HG02884 (cell line): Measurements from ENCODE around the gene CCL25.

Experiments
- ATAC-seq: cut with Tn5 transposase; IDR thresholded peaks from one replicate; pipeline ENCODE4 v1.9.1; 2021; ENCODE audit warnings: mild to moderate bottlenecking, moderate library complexity; ENCODE audit not compliant: unreplicated experiment

Gene CCL25

DNA sequence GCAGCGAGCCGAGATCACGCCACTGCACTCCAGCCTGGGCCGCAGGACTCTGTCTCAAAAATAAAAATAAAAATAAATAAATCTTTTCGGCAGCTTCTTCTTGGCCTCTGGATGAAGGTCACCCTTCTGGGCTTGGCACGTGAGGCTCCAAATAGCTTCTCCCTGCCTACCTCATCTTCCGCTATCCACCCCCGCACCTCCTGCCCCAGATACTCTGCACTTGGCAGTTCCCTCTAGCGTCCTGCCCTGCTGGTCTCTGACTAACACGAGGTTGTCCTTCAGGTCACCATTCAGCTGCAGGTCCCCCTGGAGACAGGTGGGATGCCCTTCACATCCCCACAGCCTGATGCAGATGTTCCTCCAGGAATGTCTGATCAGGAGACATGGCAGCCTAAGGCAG, 8.5 kb upstream of the CCL25 start:
- no peak for ATAC-seq

DNA sequence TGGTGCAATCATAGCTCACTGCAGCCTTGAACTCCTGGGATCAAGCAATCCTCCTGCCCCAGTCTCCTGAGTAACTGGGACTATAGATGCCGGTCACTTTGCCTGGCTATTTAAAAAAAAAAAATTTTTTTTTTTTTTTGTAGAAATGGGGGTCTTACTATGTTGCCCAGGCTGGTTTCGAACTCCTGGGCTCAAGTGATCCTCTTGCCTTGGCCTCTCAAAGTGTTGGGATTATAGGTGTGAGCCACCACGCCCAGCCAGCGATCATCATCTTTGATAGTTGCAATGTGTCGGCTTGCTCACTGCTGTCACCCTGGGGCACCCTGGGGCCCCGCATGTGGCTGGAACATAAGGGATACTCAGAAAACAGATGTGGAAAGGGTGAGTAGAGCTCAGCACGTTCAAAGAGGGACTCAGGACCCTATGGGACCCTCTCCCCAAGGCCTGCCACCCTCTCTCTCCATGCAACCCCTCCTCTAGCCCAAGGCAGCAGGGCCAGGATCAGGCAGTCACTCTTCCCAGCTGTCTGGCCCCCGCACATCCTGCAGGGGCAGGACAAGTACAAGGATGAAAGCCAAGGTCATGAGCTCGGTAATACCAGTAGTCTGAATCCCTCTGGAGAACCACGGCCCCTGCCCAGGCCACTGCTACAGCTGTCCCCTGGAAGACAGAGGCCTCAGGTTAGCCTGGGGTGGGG, 6.5 kb upstream of the CCL25 start:
- no peak for ATAC-seq

DNA sequence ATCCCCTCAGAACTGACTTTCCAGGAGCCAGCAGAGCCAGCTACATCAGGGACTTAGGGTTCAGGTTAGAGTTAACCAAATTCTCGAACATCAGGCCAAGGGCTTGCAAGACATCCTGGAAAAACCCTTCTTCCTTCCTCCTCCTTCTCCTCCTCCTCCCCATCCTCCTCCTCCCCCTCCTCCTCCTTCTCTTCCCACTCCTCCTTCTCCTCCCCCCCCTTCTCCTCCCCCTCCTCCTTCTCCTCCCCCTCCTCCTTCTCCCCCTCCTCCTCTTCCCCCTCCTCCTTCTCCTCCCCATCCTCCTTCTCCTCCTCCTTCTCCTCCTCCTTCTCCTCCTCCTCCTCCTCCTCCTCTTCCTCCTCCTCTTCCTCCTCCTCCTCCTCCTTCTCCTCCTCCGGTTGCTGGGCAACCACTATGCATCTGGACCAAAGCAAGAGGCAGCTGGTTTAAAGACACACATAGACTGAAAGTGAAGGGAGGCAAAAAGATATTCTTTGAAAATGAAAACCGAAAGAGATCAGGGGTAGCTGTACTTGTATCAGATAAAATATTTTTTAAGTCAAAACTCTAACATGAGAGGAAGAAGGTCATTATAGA, 5.9 kb upstream of the CCL25 start:
- ATAC-seq, result no peak

DNA sequence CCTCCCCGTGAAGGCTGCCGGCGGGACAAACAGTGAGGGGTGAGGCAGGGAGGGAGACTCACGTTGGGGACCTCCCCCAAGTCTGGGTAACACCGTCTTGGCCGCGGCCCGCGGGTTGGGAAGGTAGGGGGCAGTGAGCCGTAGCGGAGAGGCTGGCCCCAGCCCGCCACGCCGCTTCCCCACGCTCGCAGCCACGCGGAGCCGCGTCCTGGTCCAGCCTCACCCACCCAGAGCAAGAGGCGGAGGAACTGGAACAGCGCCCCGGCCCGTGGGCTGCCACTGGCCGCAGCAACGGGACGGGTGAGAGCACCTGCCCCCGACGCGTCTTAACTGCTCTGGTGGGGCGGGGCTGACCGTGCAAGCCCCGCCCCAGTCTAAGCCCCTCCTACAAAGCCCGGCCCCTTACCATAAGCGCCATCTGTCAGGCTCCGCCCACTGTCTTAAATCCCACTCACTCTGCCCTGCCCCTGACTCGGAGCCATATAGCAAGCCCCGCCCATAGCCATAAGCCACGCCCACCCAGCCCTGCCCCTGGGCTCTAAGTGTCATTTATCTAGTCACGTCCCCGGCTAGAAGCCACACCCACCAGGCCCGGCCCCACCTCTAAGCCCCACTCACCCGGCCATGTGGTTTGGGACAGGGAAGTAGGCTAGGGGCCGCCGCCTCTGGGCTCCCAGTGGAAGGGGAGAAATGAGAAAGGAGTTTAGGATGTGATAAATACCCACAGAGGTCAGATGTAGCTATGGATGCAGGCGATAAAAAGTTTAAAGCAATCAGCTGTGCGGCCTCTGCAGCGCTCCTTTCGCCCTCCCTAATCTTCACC, 2.1 kb upstream of the CCL25 start:
- peak; percentile 75 for ATAC-seq

DNA sequence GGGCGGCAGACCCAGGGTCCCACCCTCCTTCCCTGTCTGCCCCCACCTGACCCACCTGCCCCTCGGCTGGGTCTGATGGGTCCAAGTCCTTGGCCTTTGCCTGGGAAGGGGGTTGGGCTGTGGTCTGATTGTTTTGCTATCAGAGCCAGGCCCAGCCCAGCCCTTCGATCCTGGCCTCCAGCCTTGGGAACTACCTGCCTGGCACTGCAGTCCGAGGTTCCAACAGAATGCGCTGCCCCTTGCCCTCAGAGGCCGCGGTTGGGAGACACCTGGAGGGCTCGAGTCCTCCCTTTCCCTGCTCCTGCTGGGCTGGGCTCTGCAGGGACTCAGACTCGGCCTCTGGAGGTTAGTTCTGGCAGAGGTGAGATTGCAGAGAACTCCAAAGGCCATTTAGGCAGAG, 1.6 kb downstream of the CCL25 start:
- ATAC-seq, result no peak

DNA sequence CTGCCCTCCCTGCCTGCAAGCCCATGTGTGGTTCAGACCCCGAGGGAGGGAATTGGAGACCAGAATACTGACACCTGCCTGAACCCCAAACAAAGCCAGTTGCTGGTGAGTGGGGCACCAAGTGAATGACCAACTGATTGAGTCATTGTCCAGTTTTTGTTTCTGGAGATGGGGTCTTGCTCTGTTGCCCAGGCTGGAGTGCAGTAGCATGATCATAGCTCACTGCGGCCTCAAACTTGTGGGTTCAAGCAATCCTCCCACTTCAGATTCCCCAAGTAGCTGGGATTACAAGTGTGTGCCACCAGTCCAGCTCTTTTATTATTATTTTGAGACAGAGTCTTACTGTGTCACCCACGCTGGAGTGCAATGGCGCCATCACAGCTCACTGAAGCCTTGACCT, 4.0 kb downstream of the CCL25 start:
- no peak for ATAC-seq

DNA sequence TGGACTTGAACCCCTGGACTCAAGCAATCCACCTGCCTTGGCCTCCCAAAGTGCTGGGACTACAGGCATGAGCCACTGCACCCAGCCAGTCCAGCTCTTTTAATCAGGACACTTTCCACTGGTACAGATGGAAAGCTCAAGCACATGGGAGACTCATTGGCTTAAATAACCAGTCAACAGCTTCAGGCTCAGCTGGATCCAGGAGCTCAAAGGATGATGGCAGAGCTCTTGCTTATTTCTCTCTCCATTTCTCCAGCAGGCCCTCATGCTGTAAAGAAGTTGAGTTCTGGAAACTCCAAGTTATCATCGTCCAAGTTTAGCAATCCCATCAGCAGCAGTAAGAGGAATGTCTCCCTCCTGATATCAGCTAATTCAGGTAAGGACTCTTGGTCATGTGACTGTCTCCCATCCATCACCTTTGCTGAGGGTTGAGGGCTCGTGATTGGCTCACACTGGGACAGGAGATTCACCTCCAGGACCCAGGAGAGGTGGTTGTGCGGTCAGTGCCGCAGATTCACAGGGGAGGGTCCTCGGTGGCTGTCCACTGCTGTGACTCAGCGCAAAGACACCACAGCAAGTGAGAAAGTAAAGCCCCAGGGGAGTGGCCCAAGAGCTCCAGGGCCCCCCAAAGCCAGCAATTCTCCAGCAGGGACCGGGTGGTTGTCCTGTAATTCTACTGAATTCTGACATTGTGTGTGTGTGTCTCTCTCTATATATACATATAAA, 5.1 kb downstream of the CCL25 start:
- ATAC-seq, result no peak

DNA sequence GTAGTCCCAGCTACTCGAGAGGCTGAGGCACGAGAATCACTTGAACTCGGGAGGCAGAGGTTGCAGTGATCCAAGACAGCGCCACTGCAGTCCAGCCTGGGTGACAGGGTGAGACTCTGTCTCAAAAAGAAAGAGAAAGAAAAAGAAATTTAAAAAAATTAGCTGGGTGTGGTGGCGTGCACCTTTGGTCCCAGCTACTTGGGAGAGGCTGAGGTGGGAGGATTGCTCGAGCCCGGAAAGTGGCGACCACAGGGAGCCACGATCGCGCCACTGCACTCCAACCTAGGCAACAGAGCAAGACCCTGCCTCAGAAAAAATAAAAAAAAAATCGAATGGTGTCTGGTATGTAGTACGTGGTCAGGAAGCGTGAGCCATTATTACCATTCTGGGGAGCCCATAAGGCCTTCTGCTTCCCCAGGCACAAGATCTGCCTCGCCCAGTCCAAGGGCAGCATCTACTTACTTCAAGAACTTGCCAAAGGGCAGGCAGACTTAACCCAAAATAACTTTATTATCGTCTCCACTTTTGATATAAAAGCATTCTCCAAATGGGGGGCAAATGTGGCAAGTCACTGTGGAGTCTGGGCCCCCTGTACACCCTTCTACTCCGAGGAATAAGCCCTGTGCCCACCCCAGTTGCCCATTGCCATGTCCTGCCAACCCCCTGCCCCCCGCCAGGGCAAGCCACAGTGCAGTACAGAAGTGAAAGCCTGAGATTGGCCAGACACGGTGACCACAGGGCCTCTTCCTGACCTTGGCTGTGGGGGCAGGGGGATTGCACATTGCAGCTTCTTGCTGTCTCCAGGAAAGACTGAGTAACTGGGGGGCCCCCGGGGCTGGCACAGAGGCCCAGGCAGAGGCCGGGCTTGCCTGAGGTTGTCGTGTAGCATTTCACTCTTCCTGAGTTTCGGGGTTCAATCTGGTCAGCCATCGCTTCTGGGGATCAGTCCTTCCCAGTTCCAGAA, 12.6 kb downstream of the CCL25 start:
- ATAC-seq, result no peak

DNA sequence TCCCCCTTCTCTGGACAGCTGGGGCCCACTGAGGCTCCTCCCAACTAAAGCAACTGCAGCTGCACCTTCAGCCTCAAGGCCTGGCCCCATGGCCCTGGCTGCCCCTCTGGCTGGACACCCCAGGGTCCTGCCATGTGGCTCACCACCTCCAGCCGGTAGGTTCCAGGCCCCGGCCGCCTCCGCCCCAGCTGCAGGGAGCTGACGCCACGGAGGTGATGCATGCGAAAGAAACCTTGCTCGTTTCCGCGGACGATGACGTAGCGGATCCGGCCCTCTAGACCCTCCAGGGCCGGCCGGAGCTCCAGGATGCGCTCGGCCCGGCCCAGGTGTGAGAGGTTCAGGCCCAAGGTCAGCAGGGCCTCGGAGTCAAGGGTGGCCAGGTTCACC, 13.3 kb downstream of the CCL25 start:
- no peak for ATAC-seq

DNA sequence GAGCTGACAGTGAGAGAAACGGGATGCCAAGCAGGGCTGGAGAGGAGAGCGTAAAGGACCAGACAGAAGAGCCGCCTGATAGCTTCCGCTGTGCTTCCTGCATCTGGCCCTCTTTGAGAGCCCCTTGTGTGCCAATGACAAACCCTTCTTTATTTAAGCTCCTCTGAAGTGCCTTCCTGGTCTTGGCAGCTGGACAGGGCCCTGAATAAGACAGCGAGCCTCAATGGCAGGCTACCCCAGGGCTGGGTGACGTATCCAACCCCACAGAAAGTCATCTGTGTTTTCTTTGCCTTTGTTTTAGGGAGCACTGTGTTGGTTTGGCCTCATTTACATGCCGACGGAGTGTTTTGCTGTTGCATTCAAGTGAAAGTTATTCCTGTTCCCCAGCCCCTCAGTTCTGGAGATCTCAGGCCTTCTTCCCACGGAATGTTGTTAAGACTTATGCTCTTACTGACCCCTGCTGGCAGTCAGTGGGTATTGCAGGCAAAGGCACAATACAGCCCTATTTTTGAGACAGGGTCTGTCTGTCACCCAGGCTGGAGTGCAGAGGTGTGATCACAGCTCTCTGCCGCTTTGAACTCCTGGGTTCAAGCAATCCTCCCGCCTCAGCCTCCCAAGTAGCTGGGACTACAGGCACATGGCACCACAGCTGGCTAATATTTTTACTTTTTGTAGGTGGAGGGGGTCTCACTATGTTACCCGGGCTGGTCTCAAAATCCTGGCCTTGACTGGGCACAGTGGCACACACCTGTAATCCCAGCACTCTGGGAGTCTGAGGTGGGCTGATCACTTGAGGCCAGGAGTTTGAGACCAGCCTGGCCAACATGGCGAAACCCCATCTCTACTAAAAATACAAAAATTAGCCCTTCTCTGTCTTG, 16.8 kb downstream of the CCL25 start:
- ATAC-seq, result no peak

DNA sequence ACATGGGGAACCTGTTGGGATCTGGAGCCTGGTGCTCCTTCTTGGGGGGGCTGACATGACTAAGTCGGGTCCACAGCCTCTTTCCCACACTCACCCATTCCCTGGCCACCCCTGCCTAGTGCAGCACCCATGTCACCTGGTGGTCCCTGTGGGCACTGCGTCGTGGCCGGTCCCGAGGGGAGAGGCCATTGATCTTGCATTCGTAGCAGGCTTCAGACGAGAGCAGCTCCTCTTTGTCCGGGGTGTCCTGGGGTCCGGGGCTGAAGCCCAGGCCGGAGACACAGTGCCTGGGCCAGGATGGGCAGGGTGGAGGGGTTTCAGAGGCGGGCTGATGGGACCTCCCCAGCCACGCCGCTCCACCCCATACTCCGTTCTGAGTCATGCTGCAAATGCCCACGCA, 19.4 kb downstream of the CCL25 start:
- ATAC-seq, result no peak

DNA sequence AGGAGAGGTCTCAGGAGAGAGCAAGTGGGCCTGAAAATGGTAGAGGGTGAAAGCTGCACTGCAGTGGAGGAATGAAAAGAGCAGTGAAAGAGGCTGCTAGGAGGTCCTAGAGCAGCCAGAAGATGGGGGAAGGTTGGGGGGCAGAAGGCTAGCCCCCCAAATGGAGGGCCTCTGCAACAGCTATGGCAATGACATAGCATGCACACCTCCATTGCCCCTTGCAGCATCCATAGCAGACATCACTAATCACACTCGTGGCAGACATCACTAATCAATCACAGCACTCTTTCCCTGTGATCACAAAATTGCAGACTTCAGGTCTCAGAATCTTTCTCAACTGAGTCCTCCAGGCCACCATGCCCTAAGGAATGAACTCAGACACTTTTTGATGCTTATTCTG, 21.9 kb downstream of the CCL25 start:
- ATAC-seq, result no peak

DNA sequence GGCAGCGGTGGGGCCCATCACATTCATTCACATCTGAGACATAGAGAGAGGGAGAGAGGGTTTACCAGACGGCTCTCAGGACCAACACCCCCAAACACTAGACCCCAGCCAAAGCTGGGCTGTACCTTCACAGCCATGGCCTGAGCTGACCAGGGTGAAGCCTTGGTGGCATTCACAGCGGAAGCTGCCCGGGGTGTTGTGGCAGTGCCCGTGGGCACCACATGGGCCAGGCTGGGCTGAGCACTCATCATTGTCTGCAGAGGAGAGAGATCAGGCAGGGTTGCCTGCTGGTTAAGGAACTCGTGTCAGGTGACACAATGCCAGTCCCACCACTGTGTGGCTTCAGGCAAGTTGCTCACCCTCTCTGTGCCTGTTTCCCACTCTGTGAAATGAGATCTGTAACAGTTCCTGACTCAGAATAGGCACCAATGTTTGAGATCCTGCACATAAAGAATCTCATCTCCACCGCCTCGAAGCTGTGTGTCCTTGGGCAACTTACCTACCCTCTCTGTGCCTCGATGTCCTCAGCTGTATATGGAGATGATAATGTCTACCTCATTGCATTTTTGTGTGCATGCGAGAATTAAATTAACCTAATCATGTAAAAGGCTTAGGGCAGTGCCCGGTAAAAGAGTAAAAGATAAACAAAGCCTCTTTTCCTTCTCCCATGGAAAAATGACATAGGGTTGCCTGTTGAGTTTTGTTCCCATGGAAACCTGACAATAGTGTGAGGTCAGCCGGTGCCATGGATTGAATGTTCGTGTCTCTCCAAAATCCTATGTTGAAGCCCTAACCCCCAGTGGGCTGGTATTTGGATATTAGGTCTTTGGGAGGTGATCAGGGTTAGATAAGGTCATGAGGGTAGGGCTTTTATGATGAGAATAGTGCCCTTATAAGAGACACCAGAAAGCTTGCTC, 22.9 kb downstream of the CCL25 start:
- no peak for ATAC-seq

DNA sequence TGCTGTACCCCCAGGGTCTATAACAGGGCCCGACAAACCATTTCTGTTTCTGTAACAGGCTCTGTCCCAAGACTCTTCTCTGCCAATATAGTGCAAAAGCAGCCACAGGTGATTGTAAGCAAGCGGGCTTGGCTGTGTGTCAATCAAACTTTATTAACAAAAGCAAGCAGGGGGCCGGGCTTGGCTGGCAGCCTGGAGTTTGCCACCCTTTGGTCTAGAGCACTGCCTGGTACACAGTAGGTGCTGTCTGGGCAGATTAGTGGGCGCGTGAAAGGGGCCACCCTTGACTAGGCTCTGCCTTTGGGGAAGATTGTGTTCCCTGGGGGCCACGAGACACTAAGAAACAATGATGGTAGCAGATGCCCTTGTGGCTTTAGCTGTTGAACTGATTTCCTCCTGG, 27.4 kb downstream of the CCL25 start:
- ATAC-seq, result no peak

DNA sequence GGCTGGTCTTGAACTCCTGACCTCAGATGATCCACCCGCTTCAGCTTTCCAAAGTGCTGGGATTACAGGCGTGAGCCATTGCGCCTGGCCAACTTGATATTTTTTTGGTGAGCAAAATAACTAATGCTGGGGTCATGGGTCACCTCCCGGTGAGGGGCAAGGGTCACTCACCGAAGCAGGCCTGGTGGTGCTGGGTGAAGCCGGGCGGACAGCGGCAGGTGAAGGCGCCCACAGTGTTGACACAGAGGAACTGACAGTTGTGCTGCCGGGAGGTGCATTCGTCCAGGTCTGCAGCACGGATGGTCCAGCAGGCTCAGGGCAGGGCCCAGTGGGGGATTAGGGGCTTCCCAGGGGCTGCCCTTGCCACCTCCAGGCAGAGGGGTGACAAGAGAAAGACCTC, 28.3 kb downstream of the CCL25 start:
- ATAC-seq, result no peak

DNA sequence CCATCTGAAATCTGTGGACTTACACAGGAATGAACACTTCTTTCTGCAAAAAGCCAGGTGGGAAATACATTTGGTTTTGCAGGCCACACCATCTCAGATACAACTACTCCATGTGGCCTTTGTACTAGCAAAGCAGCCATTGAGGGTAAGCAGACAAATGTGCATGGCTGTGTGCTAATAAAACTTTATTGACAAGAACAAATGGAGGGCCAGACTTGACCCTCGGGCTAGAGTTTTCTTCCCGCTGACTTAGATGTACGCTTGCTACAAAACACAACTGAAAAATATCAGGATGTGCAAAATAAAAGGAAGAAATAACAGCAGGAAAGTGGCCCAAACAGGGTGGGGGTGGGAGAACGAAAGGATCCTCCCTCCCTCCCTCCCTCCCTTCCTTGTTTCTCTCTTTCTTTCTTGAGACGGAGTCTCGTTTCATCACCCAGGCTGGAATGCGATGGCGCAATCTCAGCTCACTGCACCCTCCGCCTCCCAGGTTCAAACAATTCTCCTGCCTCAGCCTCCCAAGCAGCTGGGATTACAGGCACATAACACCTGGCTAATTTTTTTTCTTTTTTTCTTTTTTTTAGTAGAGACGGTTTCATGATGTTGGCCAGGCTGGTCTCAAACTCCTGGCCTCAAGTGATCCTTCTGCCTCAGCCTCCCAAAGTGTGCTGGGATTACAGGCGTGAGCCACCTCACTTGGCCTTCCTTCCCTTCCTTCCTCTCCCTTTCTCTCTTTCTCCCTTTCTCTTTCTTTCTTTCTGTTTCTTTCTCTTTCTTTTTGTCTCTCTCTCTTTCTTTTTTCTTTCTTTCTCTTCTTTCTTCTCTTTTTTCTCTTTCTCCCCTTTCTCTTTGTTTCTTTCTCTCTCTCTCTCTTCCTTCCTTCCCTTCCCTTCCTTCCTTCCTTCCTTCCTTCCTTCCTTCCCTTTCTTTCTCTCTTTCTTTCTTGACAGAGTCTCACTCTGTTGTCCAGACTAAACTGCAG, 29.3 kb downstream of the CCL25 start:
- ATAC-seq, result no peak

DNA sequence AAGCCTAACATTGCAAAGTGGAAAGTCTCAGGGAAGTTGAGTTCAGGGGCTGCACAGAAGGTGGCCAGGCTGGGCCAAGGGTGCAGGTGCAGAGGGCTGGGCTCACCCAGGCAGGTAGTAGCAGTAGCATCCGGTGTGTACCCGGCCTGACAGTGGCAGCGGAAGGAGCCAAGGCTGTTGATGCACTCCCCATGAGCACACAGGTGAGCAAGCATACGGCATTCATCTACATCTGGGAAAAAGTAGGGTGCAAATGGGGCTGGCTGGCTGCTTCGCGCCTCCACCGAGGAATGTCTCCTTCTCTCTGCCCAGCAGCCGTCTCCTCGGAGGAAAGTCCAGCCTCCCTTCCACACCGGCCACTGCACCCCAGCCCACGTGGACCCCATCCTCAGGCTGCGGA, 30.6 kb downstream of the CCL25 start:
- ATAC-seq, result no peak
